NCI-H1930 (cell line): Measurements from ENCODE around the gene SLC39A13.

Experiments
- DNase-seq, 2 experiments: peaks; one replicate each; lab custom pipeline; 2025; lab: John Stamatoyannopoulos, UW

SLC39A13 gene

DNA sequence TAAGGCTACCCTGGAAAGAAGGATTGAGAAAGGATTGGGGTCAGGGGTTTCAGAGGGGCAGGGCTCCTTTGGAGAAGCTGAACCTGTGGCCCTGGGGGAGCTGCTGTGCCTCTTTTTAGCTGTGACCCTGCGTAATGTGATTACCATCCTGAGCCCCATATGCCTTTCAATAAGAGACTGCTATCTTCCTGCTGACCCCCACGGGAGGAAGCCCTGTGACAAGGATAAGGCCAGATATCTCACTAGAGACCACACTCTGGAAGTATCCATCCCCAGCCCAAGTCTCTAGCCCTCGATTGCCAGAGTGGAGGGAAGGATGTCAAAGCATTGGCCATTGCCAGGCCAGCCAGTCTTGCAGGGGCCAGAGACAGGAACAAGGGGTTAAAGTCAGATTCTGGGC is 4.8 kb upstream of the SLC39A13 start:
- DNase-seq = no peak

DNA sequence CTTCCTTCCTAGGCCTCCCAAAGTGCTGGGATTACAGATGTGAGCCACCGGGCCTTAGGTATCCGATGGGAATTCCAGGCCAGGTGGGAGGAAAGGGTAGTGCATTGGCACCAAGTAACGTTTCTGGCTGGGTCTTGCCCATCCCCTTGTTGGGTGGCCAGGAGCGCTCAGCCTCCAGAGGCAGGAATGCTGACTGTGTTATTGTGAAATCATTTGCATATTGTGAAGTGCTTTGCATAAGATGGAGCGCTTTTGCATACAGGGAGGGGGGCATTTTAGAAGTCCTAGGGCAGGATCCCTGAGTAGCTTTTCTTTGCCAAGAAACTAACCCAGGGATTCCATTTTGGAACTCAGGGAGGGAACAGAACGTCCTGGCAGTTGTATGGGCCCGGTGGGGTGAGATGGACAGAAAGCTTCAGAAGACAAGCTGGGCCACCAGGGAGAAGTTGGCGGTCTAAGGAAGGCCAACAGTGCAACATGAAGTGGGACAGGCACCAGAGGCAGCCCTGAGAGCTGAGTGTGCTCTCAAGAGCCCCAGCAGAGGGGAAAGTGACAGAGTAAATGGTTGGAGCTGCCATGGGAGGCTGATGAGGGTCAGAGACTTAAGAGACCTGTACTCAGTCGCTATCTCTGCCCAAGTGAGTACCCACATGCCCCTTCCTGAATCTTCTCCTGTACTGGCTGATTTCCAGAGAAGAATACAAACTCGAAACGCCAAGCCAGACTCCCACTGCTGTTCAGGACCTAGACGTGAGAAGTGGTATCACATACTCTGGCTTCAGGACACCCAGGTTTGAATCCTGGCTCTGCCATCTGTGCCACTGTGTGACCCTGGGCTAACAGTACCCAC is 1.3 kb upstream of the SLC39A13 start:
- DNase-seq = no peak

DNA sequence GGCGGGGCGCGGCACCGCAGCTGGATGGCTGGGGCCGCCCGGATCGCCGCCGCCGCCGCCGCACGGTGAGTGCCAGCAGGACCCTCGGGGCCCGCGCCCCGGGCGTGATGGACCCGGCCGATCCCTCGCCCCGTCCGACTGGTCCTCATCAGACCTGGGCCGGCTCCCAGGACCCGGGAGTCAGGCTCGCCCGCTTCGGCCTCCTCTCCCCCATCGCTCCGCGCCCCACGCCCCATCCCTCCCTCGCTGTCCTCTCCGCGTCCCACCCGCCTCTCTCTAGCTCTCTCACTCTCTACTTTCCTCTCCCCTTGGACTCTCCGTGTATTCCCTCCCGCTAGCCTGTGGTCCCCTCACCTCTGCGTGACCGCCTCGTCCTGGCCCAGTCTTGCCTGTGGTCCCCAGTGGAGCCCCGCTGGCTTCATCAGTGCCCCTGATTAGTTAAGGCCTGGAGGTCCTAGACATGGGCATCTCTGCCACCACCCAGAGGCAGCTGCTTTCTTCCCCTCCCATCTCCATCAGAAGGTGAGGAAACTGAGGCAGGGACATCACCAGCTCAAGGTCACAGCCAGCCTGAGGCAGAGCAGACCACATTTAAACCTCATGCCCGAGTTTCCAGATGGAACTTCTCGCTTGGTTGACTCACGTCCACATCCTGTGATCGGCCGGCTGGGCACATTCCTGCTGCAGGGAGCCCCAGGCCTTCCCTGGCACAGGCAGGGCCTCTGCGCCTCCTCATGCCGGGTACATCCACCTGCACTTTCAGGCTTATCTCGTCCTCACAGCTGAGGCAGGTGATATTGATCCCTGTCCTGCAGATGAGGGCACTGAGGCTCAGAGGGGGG is 429 bp downstream of the SLC39A13 start:
- DNase-seq = no peak

DNA sequence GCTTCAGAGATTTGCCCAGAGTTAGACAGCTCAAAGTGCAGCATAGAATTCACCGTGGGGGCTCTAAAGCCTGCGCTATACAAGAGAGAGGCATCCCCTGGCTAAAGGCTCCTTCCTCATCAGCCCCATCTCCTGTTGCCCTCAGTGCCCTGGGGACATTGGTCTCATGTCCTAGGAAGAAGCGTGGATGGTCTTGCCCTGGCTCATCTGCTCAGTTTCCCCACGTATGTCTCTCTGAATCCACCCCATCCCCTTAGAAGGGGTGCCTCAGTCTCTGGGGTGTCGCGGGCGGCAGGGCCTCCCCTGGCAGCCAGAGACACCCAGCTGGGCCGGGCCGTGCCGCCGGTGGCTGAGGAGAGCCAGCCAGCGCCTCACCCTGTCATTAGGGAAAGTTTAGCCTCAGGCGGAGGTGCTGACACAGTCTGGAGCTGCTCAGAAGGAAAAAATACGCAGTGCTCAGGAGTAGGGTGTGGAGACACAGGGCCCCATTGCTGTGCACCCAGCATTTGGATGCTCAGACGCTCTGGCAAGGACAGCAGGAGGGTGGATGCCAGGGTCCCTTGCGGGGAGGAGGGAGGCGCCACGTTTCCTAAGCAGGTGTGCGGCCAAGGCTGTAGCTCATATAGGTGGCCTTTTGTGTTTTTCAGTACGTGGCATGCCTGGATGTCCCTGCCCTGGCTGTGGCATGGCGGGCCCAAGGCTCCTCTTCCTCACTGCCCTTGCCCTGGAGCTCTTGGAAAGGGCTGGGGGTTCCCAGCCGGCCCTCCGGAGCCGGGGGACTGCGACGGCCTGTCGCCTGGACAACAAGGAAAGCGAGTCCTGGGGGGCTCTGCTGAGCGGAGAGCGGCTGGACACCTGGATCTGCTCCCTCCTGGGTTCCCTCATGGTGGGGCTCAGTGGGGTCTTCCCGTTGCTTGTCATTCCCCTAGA is 1.3 kb downstream of the SLC39A13 start:
- no peak for DNase-seq

DNA sequence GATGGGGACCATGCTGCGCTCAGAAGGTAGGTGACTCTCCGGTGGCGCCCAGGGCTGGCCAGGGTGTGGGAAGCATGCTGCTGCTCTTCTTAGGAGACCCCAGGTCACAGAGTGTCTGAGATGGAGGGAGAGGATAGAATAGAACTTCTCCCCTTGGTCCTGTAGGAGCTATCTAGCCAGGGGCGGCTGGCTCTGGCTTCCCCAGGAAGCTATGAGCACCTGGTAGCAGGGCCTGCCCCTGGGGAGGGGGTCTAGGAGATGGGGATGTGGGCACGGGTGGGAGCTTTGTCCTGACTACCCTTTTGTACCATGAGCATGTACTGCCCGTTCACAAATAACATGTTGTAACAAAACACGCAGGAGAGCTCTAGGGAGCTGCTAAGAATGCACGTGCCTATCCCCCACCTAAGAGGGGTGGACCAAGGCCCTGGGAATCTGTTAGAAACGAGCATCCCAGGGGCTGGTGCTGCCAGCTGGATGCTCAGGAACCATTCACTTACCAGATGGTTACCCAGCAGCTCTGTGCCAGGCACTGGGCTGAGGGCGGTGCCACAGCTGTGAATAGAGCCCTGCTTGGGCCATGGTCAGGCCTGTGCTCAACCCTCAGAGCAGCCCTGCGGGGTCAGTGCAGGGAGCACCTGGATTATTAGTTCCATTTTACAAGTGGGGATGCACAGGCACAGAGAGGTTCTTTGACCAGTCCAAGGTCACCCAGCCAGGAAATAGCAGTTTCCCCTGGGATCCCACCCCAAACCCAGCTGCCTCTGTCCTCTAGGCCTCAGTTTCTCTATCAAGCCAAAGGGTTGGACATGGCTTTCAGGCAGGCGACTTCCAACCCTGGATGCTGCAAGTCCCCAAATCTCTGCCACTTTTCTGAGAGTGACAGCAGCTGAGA is 2.2 kb downstream of the SLC39A13 start:
- no peak for DNase-seq

DNA sequence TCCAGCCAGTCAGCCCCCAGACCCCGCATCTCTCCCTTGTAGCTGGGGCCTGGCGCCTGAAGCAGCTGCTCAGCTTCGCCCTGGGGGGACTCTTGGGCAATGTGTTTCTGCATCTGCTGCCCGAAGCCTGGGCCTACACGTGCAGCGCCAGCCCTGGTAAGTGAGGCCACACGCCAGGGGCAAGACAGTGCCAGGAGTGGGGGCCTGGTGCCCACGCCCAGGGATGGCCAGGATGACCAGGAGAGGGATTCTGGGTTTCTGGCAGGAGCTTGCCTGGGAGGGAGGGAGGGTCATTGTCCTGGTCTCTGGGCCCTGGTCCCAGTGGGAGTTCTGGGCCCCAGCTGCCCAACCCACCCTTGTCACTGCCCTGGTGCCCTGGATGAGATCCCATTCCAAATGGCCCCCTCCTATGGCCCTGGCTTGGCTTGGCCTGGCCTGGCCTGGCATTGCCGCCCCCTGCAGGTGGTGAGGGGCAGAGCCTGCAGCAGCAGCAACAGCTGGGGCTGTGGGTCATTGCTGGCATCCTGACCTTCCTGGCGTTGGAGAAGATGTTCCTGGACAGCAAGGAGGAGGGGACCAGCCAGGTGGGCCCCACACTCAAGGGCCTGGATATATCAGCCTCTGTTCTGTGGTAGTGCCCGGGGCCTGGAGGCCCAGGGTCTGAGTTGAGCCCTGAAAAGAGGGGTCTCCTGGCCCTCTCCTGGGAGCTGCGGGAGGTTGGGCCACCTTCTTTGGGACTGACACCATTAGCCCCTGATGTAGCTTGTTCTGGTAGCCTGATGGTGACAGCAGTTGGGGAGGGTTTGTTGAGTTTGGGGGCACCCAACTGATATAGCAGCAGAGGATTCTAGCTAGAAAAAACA is 3.7 kb downstream of the SLC39A13 start:
- peak; percentile 34 to 35 for DNase-seq

DNA sequence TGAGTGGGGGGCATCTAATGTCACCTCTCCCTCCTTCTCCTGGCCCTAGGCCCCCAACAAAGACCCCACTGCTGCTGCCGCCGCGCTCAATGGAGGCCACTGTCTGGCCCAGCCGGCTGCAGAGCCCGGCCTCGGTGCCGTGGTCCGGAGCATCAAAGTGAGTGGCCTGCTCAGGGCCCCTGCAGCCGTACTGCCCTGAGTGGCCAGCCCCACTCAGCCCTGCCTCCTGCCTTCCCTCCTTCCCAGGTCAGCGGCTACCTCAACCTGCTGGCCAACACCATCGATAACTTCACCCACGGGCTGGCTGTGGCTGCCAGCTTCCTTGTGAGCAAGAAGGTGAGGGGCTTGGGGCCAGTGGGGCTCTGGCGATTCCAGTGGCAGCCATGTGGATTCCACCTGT is 5.0 kb downstream of the SLC39A13 start:
- DNase-seq = no peak

DNA sequence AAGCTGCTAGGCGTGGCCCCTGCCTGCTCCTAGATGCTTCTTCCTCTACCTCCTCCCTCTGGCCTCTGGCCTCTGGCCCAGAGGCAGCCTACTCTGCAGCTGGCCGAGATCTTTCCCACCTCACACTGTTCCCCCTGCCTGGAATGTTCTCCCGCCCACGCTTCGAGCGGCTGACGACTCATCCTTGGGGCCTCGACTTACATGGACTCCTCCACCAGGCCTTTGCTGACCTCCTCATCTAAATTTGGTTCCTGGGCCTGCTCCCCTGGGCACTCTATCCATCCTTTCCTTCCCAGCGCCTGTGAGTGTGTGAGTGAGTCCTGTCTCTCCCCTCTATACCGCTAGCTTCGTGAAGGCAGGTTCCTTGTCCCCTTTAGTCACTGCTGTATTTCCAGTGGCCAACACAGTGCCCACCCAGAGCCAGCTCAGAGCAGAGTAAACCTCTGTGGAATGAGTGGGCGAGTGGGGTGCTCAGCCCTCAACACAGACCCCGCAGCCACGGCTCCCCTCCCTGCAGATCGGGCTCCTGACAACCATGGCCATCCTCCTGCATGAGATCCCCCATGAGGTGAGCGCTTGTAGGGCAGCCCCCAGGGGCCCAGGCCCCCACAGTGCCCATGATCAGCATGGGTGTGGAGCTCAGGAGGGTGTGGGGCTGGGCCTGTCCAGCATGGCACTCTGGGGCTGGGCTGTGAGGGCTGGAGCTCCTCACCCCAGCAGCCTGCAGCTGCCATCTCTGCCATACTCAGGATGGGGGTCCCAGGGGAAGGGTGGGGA is 5.7 kb downstream of the SLC39A13 start:
- DNase-seq = no peak

DNA sequence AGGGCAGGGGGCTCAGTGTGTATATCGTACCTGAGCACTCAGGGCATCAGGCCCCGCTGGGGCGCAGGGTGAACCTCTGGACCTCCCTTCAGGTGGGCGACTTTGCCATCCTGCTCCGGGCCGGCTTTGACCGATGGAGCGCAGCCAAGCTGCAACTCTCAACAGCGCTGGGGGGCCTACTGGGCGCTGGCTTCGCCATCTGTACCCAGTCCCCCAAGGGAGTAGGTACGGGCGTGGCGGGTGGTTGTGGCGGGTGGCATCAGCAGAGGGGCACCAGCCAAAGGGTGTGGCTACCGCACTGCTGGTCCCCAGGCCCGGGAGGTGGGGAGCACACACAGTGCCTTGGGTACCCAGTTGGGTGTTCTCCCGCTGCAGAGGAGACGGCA is 6.3 kb downstream of the SLC39A13 start:
- DNase-seq = no peak

DNA sequence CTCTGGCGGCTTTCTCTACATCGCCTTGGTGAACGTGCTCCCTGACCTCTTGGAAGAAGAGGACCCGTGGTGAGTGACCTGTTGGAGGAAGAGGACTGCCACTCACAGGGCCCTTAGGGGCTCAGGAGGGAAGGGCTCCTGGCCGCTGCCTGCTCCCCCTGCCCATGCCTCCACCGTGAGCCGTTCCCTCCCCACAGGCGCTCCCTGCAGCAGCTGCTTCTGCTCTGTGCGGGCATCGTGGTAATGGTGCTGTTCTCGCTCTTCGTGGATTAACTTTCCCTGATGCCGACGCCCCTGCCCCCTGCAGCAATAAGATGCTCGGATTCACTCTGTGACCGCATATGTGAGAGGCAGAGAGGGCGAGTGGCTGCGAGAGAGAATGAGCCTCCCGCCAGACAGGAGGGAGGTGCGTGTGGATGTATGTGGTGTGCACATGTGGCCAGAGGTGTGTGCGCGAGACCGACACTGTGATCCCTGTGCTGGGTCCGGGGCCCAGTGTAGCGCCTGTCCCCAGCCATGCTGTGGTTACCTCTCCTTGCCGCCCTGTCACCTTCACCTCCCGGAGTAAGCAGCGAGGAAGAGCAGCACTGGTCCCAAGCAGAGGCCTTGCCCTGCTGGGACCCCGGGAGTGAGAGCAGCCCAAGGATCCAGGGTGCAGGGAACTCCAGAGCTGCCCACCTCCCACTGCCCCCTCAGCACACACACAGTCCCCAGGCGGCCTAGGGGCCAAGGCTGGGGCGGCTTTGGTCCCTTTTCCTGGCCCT is 6.9 kb downstream of the SLC39A13 start:
- no peak for DNase-seq

DNA sequence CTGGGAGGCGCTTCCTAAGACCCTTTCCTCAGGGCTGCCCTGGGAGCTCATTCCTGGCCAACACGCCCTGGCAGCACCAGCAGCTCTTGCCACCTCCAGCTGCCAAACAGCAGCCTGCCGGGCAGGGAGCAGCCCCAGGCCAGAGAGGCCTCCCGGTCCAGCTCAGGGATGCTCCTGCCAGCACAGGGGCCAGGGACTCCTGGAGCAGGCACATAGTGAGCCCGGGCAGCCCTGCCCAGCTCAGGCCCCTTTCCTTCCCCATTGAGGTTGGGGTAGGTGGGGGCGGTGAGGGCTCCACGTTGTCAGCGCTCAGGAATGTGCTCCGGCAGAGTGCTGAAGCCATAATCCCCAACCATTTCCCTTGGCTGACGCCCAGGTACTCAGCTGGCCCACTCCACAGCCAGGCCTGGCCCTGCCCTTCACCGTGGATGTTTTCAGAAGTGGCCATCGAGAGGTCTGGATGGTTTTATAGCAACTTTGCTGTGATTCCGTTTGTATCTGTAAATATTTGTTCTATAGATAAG is 7.6 kb downstream of the SLC39A13 start:
- no peak for DNase-seq

DNA sequence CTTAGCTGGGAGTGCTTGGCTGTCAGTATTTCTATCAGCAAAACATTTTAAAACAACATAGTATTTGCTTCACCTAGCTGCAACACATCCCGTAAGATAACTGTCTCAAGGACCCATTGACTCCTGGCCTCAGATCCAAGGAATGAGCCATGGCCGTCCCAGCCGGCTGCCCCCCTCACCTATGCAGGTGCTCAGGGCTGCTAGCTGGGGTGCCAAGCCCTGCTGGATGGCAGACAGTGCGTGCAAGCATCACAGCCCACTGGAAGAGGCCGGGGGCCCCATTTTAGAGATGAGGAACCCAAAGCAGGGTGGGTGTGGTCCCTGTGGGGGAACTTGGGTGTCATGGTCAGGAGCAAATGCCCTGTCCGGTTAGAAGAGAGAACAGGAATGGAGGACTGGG is 9.3 kb downstream of the SLC39A13 start:
- no peak for DNase-seq

DNA sequence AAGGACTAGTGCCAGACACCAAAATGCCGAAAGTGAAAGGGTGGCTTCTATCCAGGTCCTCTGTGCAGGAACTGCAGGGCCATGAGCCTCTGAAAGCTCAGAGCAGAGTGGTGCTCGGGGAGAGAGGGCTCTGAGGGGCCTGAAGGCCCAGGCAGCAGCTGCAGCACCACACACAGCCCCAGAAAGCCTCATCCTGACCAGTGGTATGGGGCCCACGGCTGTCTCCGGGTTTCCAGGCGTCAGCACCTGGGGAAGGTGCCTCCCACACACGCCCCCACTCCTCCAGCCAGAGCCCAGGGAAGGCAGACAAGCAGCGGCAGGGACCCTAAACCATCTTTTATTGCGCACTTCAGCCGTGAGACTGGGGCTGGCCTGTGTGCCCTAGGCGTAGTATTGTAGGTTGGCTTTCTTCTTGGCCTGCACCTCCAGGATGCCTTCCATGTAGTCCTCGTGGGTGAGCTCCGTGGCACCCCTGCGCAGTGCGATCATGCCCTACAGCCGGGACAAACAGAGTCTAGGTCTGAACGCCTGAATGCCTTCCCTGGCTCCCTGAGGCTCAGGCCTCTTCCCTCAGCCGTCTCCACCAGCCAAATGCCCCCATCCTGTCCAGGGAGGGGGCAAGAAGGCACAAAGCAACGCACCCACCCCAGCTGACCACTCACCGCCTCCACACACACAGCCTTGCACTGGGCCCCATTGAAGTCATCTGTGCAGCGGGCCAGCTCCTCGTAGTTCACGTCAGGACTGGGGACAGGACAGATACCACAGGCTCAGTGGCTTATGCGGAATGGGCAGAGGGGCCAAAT is 10.3 kb downstream of the SLC39A13 start:
- no peak for DNase-seq

DNA sequence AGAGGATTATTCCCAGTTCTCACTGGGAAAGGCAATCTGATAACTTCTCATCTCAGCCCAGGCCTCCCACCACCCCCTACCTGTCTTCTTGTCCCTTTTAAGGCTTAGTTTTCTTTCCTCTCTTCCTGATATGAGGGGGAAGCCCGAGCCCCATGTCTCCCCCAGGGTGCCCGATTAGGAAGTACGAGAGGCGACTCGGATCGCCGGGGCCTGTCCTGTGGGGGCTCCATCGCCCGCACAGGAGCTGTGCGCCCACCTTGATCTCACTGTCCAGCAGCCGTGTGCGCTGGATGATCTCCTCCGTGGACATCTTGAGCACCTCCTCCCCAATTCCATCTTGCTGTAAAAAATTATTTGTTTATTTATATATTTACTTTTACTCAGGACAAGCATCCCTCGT is 17.2 kb downstream of the SLC39A13 start:
- DNase-seq = no peak

DNA sequence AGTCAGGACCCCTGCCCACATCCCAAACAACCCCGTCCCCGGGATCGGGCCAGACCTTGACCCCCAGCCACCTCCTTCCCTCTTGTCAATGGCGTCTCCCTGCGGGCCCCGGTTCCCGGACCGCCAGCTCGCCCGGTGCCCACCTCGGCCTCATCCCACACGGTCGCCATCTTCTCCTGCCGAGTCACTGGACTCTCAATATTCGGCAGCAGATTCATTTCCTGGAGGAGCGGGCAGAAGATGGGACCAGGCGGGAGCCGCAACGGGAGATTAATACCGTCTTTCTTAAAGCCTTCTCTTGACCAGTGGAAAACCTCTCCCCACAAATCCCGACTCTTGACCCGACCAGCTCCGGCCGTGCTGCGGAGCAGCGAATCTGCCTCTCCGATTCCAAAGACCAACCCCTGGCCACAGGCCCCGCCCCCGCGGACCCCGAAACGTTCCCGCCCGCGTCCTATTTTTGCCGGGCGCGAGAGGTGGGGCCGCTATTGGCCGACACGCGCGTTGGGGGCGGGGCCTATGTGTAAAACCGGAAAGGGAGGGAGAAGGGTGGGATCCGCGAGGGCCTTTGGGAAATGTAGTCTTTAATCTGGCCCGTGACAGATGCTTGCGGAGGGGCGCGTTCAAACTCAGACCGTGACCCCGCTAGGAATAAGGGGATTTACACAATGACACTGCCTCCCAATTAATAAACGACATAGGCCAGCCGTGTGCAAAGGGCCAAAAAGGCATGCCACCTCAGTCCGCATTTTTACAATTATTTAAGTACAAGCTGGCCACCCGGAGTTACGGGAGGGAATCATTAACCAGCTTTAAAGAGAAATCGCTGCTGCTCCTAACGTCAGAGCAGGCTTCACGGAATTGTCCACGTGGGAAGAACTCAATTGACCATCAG is 17.9 kb downstream of the SLC39A13 start, which contains the start of gene PSMC3:
TSS of gene PSMC3 (minus strand) at position 378 of the 895 bp plus-strand sequence. CDS start at position 218, 160 bp downstream.
- DNase-seq = peak; percentile 98 to 99

DNA sequence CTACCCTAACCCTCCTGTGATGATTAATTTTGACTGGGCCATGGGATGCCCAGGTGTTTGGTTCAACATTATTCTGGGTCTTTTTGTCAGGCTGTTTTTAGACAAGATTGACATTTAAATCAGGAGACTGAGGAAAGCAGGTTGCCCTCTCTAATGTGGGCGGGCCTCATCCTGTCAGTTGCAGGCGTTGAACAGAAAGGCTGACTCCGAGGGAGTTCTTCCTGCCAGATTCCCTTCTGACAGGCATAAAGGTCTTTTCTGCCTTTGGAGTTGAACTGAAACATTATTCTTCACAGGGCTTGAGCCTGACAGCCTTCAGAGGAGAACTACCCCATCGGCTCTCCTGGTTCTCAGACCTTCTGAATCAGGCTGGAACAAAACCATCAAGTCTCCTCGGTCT is 22.1 kb downstream of the SLC39A13 start:
- DNase-seq = no peak
